ENCODE measurements around the gene BLM. TPM values are rescaled to one million over a fixed set of nuclear protein-coding genes. Genes with fewer than 3 reads are reported as not detected.

Gene BLM
- total RNA-seq, 1 experiment from 2014 or later, result 40.0 TPM

DNA sequence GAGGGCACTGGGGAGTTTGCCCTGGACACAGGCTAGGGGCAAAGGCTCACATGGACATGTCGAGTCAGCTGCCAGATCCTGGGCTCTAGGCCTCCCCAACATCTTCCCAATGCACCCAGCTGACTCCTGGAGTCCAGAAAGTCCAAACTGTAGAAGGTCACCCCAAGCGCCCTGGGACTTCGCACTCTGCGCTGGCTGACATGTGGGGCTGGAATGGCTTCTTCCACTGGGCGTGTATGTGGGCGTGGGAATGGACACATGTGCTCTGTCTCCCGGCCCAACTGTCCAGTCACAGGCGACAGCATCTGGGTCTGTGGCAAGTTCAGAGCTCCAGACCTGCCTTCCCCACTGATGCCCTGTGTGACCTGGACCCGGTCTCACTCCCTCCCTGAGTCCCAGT is 138.0 kb downstream of the BLM start:
- H3K36me3 ChIP-seq (ENCODE audit: insufficient read depth, low read length, poor library complexity, severe bottlenecking), result no peaks in the 10 kb centered on the region
- H3K27ac ChIP-seq (ENCODE audit: low read depth, low read length, poor library complexity, severe bottlenecking), result no peak overlapping the region
- no peak for DNase-seq (ENCODE audit: low spot score)
- H3K4me3 ChIP-seq (ENCODE audit: low read depth, low read length, poor library complexity, severe bottlenecking), result no peak overlapping the region
- POLR2A ChIA-PET (ENCODE audit: low non-redundant PET), result interaction anchor here (0.6 kb wide), 1 partner anchor 17 kb away, joined by 5 read pairs; no protein-coding TSS in a partner anchor
- intact Hi-C loops (cut with micrococcal nuclease; ENCODE audit: unreplicated experiment), result no loop called here
- CTCF ChIA-PET, result no interaction called here
- TF ChIP-seq EZH2 (IDR thresholded peaks at IDR 0.05; ENCODE audit: borderline replicate concordance, low read depth, low read length, poor library complexity, severe bottlenecking) (no peak), CTCF (conservative IDR thresholded peaks at IDR 0.05; ENCODE audit: low read depth, low read length) (no peak)
- H3K4me1 ChIP-seq (ENCODE audit: insufficient read depth, low read length, poor library complexity, severe bottlenecking), result no peaks in the 10 kb centered on the region
- BruUV-seq (replicated peaks), result no TSS peak
- no peaks in the 10 kb centered on the region for H3K9me3 ChIP-seq (ENCODE audit: low read depth, low read length, poor library complexity, severe bottlenecking)
- H3K27me3 ChIP-seq (replicated peaks; ENCODE audit: insufficient read depth, low read depth, low read length, poor library complexity), result no peaks in the 10 kb centered on the region

GRCh38 chr15:90857337-90857736 is 140.2 kb downstream of the BLM start:
- intact Hi-C loops (cut with micrococcal nuclease; ENCODE audit: unreplicated experiment), result no loop called here
- Histone ChIP-seq H3K36me3 (ENCODE audit: insufficient read depth, low read length, poor library complexity, severe bottlenecking) (no peaks in the 10 kb centered on the region), H3K27me3 (replicated peaks; ENCODE audit: insufficient read depth, low read depth, low read length, poor library complexity) (no peaks in the 10 kb centered on the region), H3K27ac (ENCODE audit: low read depth, low read length, poor library complexity, severe bottlenecking) (no peak overlapping the region), H3K9me3 (ENCODE audit: low read depth, low read length, poor library complexity, severe bottlenecking) (no peaks in the 10 kb centered on the region), H3K4me3 (ENCODE audit: low read depth, low read length, poor library complexity, severe bottlenecking) (no peak overlapping the region), H3K4me1 (ENCODE audit: insufficient read depth, low read length, poor library complexity, severe bottlenecking) (no peaks in the 10 kb centered on the region)
- DNase-seq (ENCODE audit: low spot score), result no peak
- CTCF ChIA-PET, result no interaction called here
- POLR2A ChIA-PET (ENCODE audit: low non-redundant PET), result no interaction called here
- TF ChIP-seq EZH2 (IDR thresholded peaks at IDR 0.05; ENCODE audit: borderline replicate concordance, low read depth, low read length, poor library complexity, severe bottlenecking) (no peak), CTCF (conservative IDR thresholded peaks at IDR 0.05; ENCODE audit: low read depth, low read length) (no peak)
- no TSS peak for BruUV-seq (replicated peaks)

GRCh38 chr15:90857883-90858443 is 140.8 kb downstream of the BLM start:
- TF ChIP-seq EZH2 (IDR thresholded peaks at IDR 0.05; ENCODE audit: borderline replicate concordance, low read depth, low read length, poor library complexity, severe bottlenecking), result no peak
- no peak for TF ChIP-seq CTCF (conservative IDR thresholded peaks at IDR 0.05; ENCODE audit: low read depth, low read length)
- BruUV-seq (replicated peaks), result no TSS peak
- intact Hi-C loops (cut with micrococcal nuclease; ENCODE audit: unreplicated experiment), result no loop called here
- Histone ChIP-seq H3K4me3 (ENCODE audit: low read depth, low read length, poor library complexity, severe bottlenecking) (no peak overlapping the region), H3K9me3 (ENCODE audit: low read depth, low read length, poor library complexity, severe bottlenecking) (no peaks in the 10 kb centered on the region), H3K27me3 (replicated peaks; ENCODE audit: insufficient read depth, low read depth, low read length, poor library complexity) (no peaks in the 10 kb centered on the region), H3K36me3 (ENCODE audit: insufficient read depth, low read length, poor library complexity, severe bottlenecking) (no peaks in the 10 kb centered on the region), H3K27ac (ENCODE audit: low read depth, low read length, poor library complexity, severe bottlenecking) (no peak overlapping the region), H3K4me1 (ENCODE audit: insufficient read depth, low read length, poor library complexity, severe bottlenecking) (no peaks in the 10 kb centered on the region)
- ChIA-PET CTCF (no interaction called here), POLR2A (ENCODE audit: low non-redundant PET) (no interaction called here)
- DNase-seq (ENCODE audit: low spot score), result no peak
